HG03457 (cell line): ENCODE data around the gene AGAP3.

ENCODE experiments used
- ATAC-seq: cut with Tn5 transposase; IDR thresholded peaks from one replicate; pipeline ENCODE4 v1.9.1; 2021; ENCODE audit warnings: moderate number of reproducible peaks; ENCODE audit not compliant: unreplicated experiment

AGAP3 gene

DNA sequence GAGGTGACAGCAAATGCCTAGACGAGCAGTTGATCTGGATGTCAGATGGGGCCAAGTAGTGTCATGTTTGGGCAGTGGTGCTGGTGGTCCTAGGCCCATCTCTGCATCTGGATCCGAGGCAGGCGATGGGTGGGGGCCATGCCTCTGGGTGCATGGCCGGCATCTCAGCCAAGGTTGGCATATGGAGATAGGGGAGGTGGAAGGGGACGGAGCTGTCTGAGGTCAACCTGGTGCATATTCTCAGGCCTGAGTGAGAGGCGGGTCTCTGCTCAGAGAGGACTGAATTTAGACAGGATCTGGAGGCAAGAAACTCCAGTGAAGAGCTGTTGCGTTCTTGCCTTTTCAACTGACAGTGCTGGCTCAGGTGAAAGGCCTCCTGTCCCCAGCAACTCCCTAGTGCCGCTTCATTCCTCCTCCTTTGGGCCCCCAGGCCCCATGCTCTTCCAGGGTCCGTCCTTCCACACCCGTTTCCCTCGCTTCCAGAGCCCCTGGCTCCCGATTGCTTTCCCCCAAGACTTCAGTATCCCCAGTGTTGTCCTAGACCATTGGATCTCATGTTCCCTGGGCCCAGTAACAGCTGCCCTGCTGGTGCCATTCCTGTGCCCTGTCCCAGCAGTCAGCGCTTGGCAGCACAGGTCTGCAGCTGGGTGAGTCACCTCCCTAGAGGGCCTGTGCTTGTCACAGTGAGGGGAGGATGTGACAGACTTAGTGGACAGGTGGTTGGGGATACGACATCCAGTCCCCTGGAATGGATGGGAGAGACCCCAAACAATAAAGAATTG lies 48.7 kb downstream of the AGAP3 start:
- ATAC-seq = no peak

DNA sequence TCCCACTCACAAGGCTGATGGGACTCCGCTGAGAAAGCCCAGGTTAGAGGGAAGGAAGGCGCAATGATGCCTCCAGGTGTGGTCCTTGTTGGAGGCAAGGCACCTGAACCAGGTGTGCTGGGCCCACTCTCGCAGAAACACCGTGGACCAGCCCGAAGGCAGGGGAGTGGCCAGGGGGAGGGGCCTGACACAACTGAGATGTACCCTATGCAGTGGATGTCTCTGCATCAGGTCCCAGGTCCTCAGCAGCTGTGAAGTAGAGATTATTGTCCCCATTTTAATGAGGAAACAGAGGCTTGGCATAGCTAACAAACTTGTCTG lies 49.2 kb downstream of the AGAP3 start:
- no peak for ATAC-seq

DNA sequence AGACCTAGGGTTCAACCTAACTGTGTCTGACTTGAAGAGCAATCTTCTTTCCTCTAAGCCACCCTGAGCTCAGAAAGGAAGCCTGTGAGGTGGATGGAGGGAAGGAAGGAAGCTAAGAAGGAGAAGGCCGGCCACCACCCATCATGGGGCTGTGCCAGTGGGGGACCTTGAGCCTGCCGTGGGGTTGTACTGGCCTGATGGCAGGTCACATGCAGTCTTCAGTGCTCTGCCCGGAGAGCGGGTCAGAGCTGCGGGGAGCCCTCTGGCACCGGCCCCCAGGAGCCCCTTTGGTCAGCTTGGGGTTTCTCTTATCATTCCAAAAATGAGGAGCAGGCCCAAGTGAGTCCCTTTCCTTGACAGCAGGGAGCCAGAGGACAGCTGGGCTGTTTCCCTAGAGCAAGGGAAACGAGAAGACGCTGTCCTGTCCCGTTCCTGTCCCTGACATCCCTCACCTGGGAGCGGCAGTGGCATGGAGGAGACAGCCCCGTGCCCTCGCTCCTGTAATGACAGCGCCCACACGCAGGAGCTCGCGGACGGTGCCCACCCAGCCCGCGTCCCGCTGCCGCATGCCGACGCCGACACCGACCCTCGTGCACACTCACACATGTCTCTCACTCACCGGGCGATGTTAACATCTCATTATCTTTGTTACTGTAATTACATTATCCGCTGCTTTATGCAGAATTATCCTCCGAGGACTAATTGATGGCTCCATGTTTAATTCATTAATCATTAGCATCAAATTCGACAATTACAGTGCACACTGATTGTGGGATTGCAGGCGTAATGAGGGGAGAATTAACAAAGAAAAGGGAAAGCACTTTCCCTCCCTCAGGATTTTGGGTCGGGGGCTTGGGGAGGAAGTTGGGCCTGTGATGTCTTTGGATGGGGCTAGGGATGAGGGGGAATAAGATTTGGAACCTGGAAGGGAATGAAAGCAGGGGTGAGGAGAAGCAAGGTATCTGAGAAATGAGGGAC lies 49.9 kb downstream of the AGAP3 start:
- ATAC-seq = no peak

- no peak for ATAC-seq
Observed at GRCh38 chr7:151137076-151137675, 50.9 kb downstream of the AGAP3 start.

- no peak for ATAC-seq
Observed at GRCh38 chr7:151137791-151138152, 51.5 kb downstream of the AGAP3 start.

DNA sequence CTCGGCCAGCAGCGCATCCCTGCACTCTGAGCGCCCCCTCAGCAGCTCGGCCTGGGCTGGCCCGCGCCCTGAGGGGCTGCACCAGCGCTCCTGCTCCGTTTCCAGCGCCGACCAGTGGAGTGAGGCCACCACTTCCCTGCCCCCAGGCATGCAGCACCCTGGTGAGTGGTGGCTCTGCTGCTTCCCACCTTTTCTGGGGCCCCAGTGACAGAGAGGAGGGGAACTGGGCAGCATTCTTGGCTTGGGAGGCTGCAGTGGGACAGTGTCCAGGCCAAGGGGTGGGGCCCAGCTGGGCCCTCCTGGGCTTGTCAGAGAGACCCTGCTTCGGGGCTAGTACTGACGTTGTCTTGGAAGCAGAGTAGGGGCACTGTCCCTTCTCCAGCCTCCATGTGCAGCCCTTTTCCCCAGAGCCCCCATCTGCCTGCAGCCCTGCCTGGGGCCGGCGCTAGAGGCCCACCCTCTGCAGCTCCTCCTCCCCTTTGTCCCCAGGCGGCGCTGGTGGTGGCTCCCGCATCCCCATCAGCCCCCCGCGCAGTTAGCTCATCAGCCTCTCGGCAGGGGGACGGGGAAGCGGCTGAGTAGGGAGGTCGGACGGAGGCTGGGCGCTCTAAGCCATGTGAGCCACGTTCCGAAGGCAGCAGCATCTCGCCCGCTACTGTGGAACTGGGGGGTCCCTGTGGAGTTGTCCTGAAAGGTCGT lies 52.0 kb downstream of the AGAP3 start:
- ATAC-seq = no peak

GRCh38 chr7:151139071-151139790 lies 53.0 kb downstream of the AGAP3 start:
- no peak for ATAC-seq

- ATAC-seq = no peak
Observed at GRCh38 chr7:151139791-151140190, 53.5 kb downstream of the AGAP3 start.

GRCh38 chr7:151140826-151141225 lies 54.6 kb downstream of the AGAP3 start:
- no peak for ATAC-seq

DNA sequence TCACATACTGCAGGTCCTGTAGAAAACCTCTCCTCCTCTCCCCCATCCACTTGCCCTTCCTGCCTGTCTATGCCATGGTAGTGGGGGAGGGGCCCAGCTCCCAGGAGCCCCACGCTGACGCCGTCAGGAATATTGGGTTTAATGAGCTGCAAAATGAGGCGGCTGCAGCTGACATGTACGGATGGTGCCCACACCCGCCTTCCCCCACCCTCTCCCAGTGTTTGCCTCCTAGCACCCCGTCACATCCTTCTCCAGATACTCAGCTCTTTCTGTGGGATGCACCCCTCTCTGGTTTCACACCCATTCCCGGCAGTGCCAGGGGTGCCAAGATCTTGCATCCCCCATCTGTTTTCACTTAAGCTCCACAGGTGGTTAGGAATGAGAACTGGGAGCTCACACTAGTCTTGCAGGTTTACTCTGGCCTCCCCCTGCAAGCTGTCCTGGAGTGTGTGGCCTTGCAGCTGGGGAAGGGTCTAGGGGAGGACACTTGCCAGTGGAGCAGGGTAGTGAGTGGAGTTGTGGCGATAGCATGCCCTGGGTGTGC lies 55.1 kb downstream of the AGAP3 start:
- ATAC-seq = no peak

DNA sequence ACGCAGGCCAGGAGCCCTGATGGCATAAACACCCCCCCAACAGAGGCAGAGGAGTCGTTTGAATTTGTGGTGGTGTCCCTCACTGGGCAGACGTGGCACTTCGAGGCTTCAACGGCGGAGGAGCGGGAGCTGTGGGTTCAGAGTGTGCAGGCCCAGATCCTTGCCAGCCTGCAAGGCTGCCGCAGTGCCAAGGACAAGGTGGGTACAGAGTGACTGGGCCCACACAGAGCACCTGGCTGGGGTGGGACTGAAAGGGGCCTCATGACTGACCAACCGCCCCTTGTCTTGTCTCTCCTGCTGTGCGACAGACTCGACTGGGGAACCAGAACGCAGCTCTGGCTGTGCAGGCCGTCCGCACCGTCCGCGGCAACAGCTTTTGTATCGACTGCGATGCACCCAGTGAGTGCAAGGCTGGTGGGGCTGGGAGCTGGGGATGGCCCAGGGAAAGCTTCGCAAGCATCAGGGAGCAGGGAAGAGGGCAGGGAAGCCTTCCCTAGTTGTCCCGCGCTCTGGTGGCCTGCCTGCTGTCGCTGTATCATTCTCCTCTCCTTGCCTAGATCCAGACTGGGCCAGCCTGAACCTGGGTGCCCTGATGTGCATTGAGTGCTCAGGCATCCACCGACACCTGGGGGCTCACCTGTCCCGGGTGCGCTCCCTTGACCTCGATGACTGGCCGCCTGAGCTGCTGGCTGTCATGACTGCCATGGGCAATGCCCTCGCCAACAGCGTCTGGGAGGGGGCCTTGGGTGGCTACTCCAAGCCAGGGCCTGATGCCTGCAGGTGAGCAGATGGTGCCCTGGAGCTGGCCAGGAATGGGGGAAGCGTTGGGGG lies 55.8 kb downstream of the AGAP3 start:
- ATAC-seq = no peak

DNA sequence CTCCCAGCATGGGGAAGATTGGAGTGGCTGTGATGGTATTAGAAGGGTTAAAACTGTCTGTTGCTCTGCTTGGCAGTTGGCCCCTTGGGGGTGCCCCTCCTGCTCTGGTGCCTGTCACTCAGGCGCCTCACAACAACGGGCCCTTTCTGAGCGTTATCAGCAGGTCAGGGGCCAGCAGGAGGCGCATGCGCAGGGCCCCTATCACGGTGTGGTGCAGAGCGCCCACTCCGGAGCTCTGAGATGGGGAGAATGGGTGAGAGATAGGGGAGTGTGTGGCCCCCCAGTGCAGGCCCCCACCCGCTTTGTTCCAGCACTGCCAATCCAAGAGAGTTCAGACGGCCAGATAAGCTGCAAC lies 56.4 kb downstream of the AGAP3 start:
- ATAC-seq = no peak

- ATAC-seq = no peak
Observed at GRCh38 chr7:151143261-151144015, 57.2 kb downstream of the AGAP3 start.

DNA sequence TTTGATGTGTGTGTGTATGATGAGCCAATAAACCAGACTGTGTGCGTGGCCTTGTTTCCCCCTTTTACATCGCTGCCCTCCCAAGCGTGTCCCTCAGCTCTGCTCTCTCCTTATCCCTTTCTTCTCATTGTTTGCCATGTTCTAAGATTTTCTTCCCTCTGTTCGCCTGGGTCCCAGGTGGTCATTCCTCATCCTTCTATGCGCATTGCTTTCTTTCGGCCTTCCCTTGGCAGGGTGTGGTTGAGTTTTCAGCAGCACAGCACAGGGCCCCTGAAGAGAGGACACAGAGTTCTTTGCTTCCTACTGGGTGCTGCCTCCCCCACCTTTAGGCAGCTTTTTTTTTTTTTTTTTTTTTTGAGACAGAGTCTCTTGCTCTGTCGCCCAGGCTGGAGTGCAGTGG lies 58.1 kb downstream of the AGAP3 start:
- no peak for ATAC-seq

- ATAC-seq = no peak
Observed at GRCh38 chr7:151146761-151147160, 60.5 kb downstream of the AGAP3 start.

DNA sequence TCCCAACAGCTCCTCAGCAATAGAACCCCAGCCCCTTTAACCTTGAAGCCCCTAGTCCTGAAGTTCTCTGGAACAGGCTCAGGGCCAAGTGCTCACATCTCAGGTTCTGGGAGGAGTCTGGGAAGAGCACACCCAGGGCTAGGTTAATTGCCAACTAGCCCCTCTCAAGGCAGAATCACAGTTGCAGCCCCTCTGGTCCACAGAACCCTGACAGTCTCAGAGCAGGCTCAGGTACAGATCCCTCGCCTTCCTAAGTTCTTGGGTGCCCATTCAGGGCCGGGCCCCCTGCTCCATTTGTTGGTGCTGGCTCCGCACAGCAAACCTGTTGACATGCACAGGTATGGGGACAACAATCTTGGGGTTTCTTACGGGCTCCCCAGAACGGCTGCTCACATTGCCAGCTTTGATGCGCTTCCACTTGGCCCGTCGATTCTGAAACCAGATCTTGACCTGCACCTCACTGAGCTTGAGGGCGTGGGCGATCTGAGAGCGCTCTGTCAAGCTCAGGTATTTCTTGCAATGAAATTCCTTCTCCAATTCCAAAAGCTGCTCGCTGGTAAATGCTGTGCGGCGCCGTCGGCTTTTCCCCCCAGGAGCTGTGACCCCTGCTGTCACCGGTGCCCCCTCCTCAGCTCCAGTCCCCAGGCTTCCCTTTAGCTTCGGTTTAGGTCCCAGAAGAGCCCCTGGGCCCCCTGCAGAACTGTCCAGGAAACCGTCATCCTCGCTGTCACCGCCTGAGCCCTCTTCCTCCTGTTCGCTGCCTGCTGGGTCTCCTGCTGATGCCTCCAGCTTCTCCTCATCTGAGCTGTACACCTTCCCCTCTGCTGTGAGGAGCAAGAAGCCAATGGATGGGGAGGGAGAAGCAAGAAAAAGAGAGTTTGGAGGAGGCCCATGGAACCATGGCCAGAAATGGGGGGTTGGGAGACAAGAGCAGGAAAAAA lies 62.3 kb downstream of the AGAP3 start:
- ATAC-seq = no peak

DNA sequence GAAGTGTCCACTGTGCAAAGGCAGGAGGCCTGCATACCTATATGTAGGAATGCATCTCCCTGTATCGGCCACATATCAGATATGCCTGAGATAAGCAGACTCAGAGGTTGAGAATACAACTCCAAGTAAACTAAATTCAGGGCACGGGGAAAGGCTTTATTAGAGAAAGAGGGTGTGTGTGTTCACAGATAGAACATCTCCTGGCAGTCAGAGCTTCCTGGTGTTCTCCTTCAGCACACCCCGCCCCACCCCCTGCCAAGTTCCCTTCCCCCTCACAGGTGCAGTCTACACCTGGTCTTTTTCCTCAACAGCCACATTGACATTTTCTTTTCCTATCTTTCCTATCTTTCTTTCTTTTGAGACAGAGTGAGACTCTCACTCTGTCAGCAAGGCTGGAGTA lies 64.1 kb downstream of the AGAP3 start:
- ATAC-seq = no peak
